Lower leg skin (tissue), 4 donors: Measurements from ENCODE around the gene HSF5. TPM values are rescaled to one million over a fixed set of nuclear protein-coding genes. Genes with fewer than 3 reads are reported as not detected.

Source experiments
- DNase-seq, 2 donors: peaks; one replicate each; pipeline ENCODE4 v3.0.0-alpha.2; 2019; ENCODE audit warnings: low spot score in 2 of 2
- H3K4me3 ChIP-seq: fragments of 200-600 bp; sonication (generic); 2 replicates; pipeline ENCODE4 v1.5.1; 2017; ENCODE audit warnings: mild to moderate bottlenecking, low read depth; ENCODE audit not compliant: poor library complexity, severe bottlenecking
- POLR2A ChIP-seq, 2 donors: fragments of 450-650 bp; IDR thresholded peaks; one replicate each; pipeline ENCODE4 v1.6.1; 2016 to 2017; ENCODE audit warnings: antibody characterized with exemption in 2 of 2, mild to moderate bottlenecking in 1 of 2, moderate library complexity in 1 of 2
- WGBS, 2 donors: methylation state at CpG; one replicate each; pipeline ENCODE4 v1.1.5; 2018; 5-methylcytosine and 5-hydroxymethylcytosine counted together
- intact Hi-C: fragments of 100-400 bp; cut with DNase I; formaldehyde crosslinking; loops from one replicate; pipeline ENCODE4 v1.15.0; 2023; ENCODE audit warnings: low total_unique reads
- total RNA-seq, 4 donors: library from RNA; depleted of rRNA; stranded (reverse); fragments of >200 nt; gene quantifications; one replicate each; pipeline ENCODE4 v1.1.0, GENCODE V29; 2016
- TF ChIP-seq, protein P1 (sequence below), 3 donors: fragments of 450-650 bp; IDR thresholded peaks; one replicate each; pipeline ENCODE4 v1.5.1; 2016; ENCODE audit warnings: antibody characterized with exemption in 3 of 3, mild to moderate bottlenecking in 3 of 3, moderate library complexity in 2 of 3

HSF5 gene
- total RNA-seq, 4 donors from 2014 or later, result 0.08 to 0.10 TPM; not detected in 2

DNA sequence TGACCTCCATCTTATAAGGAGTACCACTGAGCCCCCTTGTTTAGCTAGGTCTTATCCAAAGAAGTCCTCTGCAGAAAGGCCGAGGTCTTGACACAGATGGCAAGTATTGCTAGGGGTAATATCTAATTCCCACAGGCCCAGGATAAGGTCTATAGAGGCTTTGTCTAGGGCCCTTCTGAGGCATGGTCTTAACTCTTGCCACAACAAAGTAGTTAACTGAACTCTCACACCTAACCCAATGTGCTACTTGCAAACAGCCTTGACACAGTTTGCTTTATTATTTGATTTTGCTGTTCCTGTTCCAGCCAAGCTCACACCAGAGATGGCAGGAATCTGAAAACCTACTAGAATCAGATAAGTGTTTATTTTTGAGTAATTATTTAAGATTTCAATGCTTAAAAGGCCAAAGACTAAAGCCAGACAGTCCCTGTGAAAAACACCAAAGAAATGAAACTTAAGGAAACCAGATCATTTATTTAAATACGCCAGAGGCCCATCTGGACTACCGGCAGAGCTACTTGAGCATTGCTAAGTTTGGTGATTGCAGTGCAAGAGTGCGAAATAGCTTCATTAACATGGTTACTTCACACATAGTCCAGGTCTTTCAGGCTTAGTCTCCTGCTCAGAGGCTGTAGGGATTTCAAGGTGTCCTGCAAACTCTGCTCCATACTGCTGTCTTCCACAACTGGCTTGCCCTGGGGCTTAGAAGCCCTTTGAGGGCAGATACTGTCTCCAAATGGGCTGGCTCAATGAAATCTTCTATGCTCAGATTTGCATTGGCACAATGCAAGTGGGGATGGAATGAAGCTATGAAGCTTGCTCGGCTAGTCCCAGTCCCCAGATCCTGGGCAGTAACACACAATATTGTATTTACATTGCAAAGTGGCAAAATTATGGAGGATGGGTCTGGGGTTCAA is 107.7 kb downstream of the HSF5 start:
- no peak overlapping the region for H3K4me3 ChIP-seq
- 83 to 92% methylated on average over 5 of the region's 5 CpGs for WGBS, 2 donors
- intact Hi-C loops, result no loop called here
- no peak for DNase-seq
- no peak for TF ChIP-seq POLR2A (IDR thresholded peaks at IDR 0.05)
- TF ChIP-seq, protein P1, sequence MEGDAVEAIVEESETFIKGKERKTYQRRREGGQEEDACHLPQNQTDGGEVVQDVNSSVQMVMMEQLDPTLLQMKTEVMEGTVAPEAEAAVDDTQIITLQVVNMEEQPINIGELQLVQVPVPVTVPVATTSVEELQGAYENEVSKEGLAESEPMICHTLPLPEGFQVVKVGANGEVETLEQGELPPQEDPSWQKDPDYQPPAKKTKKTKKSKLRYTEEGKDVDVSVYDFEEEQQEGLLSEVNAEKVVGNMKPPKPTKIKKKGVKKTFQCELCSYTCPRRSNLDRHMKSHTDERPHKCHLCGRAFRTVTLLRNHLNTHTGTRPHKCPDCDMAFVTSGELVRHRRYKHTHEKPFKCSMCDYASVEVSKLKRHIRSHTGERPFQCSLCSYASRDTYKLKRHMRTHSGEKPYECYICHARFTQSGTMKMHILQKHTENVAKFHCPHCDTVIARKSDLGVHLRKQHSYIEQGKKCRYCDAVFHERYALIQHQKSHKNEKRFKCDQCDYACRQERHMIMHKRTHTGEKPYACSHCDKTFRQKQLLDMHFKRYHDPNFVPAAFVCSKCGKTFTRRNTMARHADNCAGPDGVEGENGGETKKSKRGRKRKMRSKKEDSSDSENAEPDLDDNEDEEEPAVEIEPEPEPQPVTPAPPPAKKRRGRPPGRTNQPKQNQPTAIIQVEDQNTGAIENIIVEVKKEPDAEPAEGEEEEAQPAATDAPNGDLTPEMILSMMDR (IDR thresholded peaks at IDR 0.05), result no peak

DNA sequence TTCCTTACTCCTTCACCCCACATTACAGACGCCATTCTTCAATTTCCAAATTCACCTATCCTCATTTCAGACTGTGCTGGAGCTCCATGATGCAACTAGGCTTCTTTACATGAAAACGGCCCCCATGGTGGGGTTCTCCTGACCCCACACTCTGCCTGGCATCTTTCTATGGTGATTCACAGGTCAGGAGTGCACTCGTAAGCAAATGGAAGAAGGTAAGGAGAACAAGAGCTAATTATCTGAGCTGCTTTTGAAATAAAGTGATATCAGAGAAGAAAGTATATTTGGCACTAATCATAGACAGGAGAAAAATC is 108.7 kb downstream of the HSF5 start:
- no peak for TF ChIP-seq POLR2A (IDR thresholded peaks at IDR 0.05)
- TF ChIP-seq, protein P1 (IDR thresholded peaks at IDR 0.05), result no peak
- WGBS, 2 donors, result 77 to 80% methylated on average over 3 of the region's 3 CpGs
- no peak for DNase-seq

DNA sequence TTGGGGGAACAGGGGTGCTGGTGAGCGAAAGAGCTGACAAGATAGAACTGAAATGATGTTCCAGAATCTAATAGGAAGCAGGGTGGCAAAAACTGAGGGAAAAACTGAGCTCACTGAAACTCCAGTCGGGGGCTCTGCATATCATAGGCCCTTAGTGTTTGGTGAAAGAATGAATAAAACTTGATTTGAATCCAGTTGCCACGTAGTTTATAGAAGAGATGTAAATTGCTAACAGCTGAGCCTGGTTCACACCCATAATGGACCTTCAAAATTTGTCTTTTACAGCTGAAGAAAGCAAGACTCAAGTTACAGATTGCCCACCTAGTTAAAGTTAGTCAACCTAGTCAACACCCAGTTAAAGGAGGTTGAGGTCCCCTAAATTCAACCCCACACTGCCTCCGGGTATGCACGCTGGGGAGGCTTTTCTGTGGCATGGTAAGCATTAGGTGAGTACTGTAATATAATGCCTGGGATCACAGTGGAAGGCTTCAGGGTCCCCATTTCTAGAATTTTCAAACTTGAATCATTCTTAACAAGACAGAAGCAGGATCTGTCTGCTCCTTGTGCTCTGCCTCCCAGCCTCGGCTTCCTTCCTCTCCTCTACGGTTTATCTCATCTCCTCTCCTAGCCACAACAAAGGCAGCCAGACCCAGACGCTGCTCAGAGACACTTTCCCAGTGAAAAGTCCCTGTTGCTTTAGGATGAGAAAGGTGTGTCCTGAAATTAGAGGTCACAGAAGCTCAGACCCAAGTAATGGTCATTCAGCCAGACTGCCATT is 109.3 kb downstream of the HSF5 start:
- intact Hi-C loops, result no loop called here
- H3K4me3 ChIP-seq, result no peak overlapping the region
- TF ChIP-seq POLR2A (IDR thresholded peaks at IDR 0.05), result no peak
- TF ChIP-seq, protein P1 (IDR thresholded peaks at IDR 0.05), result no peak
- WGBS, 2 donors, result 53 to 62% methylated on average over 8 of the region's 8 CpGs
- no peak for DNase-seq

More for the DNA sequence above, 108.7 kb downstream of the HSF5 start:
- no peak overlapping the region for H3K4me3 ChIP-seq
- intact Hi-C loops, result no loop called here

DNA sequence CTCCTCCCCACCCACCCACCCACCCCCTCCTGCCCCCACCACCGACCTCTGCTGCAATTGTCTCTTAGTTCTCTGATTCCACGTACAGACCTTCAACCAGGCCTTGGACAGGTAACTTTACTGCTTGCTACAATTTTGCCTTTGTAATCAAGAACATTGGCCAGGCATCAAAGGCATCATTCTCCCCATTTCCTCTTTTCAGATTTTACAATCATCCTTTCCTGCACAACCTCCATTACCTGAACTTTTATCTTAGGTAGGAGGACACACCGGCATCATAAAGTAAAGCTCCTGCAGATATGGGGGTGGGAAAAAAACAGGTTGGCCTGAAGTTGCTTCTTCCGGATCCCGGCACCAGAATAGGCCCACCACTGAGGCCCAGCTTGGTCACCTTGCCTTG is 110.5 kb downstream of the HSF5 start:
- intact Hi-C loops, result no loop called here
- no peak for DNase-seq
- TF ChIP-seq, protein P1 (IDR thresholded peaks at IDR 0.05), result no peak
- TF ChIP-seq POLR2A (IDR thresholded peaks at IDR 0.05), result no peak
- 64 to 67% methylated on average over 5 of the region's 5 CpGs for WGBS, 2 donors
- no peak overlapping the region for H3K4me3 ChIP-seq

DNA sequence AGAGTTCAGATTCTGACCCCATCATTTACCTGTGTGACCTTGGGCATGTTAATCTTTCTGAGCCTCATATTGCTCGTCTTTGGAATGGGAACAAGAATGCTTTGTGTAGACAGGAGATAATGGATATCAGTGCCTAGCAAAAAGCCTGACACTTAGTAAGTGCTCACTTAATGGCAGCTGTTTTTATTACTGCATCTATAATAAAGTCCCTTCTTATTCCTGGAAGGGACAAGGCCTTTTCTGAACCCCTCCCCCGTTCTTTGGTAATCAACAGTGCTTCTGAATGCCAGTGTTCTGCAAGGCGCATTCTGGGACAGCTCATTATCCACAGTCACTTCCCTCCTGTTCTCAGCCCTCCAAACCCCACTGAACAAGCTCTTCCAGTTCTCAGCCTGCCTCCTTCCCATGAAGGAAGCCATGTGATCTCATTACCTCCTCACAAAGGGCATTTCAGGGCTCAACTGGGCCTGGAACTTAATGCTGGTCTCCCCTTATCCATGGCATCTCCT is 111.1 kb downstream of the HSF5 start:
- TF ChIP-seq, protein P1 (IDR thresholded peaks at IDR 0.05), result no peak
- no peak for TF ChIP-seq POLR2A (IDR thresholded peaks at IDR 0.05)
- DNase-seq, result peak in 1 of 2 donors; percentile 40
- intact Hi-C loops, result no loop called here
- 51 to 52% methylated on average over 3 of the region's 3 CpGs for WGBS, 2 donors
- H3K4me3 ChIP-seq, result no peak overlapping the region
